ENCODE data around the gene RNF175.

Gene RNF175

DNA sequence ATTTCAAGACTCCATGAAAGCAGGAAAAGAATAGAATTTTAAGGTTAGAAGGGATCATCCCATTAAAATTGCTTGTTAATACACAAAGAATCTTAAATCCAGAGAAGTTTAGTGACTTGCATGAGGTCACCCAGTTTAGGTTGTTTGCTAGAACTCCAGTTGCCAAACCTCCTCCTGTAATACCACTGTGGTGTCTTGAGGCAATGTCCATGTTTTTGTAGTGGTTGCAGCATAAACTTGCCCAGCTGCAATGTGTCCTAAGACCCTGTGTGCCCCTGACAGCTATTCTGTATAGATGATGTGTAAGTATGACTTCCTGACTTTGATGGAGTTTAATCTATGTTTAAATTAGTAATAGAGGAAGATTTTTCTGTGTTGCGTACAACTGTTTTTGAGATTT, 22.8 kb upstream of the RNF175 start:
- Histone ChIP-seq H3K9me3 (no peaks in the 10 kb centered on the region), H3K36me3 (no peaks in the 10 kb centered on the region), H3K27me3 (peaks cover 100% of the 10 kb centered on the region), H3K4me1 (ENCODE audit: control insufficient read depth in 1 of 2, insufficient read depth in 1 of 2, low read depth in 1 of 2, low read length in 1 of 2) (no peaks in the 10 kb centered on the region), H3K27ac (no peak overlapping the region), H3K4me3 (ENCODE audit: low read depth in 1 of 2, low read length in 1 of 2) (no peak overlapping the region)
- TF ChIP-seq, protein P1, sequence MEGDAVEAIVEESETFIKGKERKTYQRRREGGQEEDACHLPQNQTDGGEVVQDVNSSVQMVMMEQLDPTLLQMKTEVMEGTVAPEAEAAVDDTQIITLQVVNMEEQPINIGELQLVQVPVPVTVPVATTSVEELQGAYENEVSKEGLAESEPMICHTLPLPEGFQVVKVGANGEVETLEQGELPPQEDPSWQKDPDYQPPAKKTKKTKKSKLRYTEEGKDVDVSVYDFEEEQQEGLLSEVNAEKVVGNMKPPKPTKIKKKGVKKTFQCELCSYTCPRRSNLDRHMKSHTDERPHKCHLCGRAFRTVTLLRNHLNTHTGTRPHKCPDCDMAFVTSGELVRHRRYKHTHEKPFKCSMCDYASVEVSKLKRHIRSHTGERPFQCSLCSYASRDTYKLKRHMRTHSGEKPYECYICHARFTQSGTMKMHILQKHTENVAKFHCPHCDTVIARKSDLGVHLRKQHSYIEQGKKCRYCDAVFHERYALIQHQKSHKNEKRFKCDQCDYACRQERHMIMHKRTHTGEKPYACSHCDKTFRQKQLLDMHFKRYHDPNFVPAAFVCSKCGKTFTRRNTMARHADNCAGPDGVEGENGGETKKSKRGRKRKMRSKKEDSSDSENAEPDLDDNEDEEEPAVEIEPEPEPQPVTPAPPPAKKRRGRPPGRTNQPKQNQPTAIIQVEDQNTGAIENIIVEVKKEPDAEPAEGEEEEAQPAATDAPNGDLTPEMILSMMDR (IDR thresholded peaks at IDR 0.05) = no peak

DNA sequence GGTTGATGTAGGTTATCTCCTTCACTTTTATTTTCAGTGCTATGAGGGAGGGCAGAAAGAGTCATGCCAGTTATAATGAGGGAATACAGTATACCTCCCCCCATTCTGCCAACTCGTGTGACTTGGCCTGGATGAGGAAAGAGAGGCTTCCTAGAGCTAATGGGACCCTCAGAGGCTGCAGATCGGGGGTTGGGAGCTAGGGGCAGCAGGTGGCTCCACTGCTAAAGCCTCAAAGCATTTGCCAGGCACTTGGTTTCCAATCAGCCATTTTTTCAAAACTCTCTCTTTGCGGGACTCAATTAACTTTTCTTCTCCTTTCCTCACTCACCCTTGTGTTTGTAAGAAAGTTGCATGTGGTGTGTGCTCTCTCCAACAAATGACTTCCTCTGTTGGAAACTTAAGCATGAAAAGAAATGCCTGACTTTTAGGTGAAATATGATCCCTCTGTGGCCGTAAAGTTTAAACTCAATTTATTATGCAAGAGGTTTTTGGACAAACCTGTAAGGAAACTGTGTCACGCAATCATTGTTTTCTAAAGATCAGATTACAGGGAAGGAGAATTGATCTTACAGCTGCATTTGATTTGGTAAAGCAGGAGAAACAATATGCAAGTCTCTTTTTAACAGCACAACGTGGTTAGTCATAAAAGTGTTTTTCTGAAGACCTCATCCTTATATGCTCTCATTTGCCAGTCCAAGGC, 22.0 kb upstream of the RNF175 start:
- peaks cover 99% of the 10 kb centered on the region for H3K27me3 ChIP-seq

DNA sequence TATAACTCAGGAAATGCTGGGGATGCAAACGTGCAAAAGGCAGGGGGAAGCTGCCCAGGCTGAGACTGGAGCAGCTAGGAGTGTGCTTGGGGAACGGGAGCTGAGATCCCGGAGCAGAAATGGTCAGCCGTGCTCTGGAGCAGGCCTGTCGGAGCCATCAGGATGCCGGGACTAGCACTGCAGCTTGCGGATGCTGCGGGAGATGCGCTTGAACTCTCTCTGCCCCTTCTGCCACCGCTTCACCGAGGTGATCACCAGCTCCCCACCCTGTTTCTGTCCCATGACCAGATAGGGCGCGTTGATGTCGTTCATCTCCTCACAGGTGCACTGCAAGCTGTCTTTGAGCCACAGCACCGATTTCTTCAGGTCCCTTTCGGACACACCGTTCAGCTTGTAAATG, 21.5 kb upstream of the RNF175 start:
- TF ChIP-seq, protein P1 (IDR thresholded peaks at IDR 0.05) = no peak
- H3K4me3 ChIP-seq (ENCODE audit: low read depth in 1 of 2, low read length in 1 of 2) = no peak overlapping the region
- H3K27ac ChIP-seq = no peak overlapping the region
- peaks cover 99% of the 10 kb centered on the region for H3K27me3 ChIP-seq
- no peaks in the 10 kb centered on the region for H3K36me3 ChIP-seq
- no peaks in the 10 kb centered on the region for H3K4me1 ChIP-seq (ENCODE audit: control insufficient read depth in 1 of 2, insufficient read depth in 1 of 2, low read depth in 1 of 2, low read length in 1 of 2)
- no peaks in the 10 kb centered on the region for H3K9me3 ChIP-seq

More for the DNA sequence above, 22.0 kb upstream of the RNF175 start:
- Histone ChIP-seq H3K4me3 (ENCODE audit: low read depth in 1 of 2, low read length in 1 of 2) (no peak overlapping the region), H3K27ac (no peak overlapping the region), H3K36me3 (no peaks in the 10 kb centered on the region), H3K9me3 (no peaks in the 10 kb centered on the region), H3K4me1 (ENCODE audit: control insufficient read depth in 1 of 2, insufficient read depth in 1 of 2, low read depth in 1 of 2, low read length in 1 of 2) (no peaks in the 10 kb centered on the region)
- TF ChIP-seq, protein P1 (IDR thresholded peaks at IDR 0.05) = no peak

DNA sequence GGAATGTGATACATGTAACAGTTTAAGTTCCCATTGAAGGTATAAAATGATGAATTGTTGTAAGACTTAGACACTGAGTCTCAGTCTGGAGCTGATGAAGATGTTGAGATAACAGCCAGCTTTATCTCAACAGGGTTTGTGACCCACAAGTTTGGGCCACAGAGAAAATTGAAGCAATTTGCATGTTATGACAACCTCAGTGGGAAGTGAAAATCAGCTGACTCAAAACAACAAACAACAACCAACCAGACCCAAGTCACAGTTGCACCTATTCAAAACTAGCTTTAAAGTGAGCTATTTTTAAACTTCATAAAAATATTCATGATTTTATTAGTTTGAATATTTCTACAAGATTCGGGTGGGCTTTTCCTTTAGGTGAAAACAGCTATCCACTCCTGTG, 21.1 kb upstream of the RNF175 start:
- H3K27me3 ChIP-seq = peaks cover 99% of the 10 kb centered on the region
- H3K36me3 ChIP-seq = no peaks in the 10 kb centered on the region
- H3K4me1 ChIP-seq (ENCODE audit: control insufficient read depth in 1 of 2, insufficient read depth in 1 of 2, low read depth in 1 of 2, low read length in 1 of 2) = no peaks in the 10 kb centered on the region
- H3K27ac ChIP-seq = no peak overlapping the region
- no peaks in the 10 kb centered on the region for H3K9me3 ChIP-seq
- H3K4me3 ChIP-seq (ENCODE audit: low read depth in 1 of 2, low read length in 1 of 2) = no peak overlapping the region
- TF ChIP-seq, protein P1 (IDR thresholded peaks at IDR 0.05) = no peak

DNA sequence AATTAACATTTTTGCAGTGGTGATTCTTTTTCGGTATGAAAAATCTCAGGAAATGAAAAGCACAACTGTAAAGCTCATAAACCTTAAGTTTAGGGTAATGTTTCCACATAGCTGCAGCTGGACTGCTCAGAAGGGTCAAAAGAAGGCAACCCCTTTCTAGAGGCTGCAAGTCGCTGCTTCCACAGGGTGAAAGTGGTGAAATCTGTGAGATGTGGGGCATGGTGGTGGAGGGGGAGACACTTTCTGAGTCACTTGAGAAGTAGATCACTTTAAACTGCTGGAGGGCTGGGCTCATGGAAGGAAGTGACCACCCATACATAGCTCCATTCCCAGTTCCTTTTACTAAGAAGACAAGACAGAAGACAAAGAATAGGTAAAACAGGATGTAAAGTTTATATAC, 20.4 kb upstream of the RNF175 start:
- Histone ChIP-seq H3K27ac (no peak overlapping the region), H3K4me1 (ENCODE audit: control insufficient read depth in 1 of 2, insufficient read depth in 1 of 2, low read depth in 1 of 2, low read length in 1 of 2) (no peaks in the 10 kb centered on the region), H3K4me3 (ENCODE audit: low read depth in 1 of 2, low read length in 1 of 2) (no peak overlapping the region), H3K9me3 (no peaks in the 10 kb centered on the region), H3K27me3 (peaks cover 98% of the 10 kb centered on the region), H3K36me3 (no peaks in the 10 kb centered on the region)
- TF ChIP-seq, protein P1 (IDR thresholded peaks at IDR 0.05) = no peak
